Breast epithelium (tissue), 3 donors: ENCODE results near the gene PREPL.
A peak's percentile ranks its signal among the peaks of the same experiment; 100 is the strongest.

Source experiments
- CTCF ChIP-seq, 3 donors: fragments of 450-650 bp; IDR thresholded peaks; one replicate each; pipeline ENCODE4 v1.5.1; 2016 to 2017; ENCODE audit warnings: antibody characterized with exemption in 3 of 3, mild to moderate bottlenecking in 3 of 3, moderate library complexity in 3 of 3
- POLR2A ChIP-seq: fragments of 450-650 bp; IDR thresholded peaks from one replicate; pipeline ENCODE4 v1.6.1; 2016; ENCODE audit warnings: antibody characterized with exemption, mild to moderate bottlenecking, moderate library complexity
- POLR2AphosphoS5 ChIP-seq, 3 donors: sonication (generic); formaldehyde crosslinking; IDR thresholded peaks; one replicate each; pipeline ENCODE4 v1.6.1; 2017; ENCODE audit warnings: antibody characterized with exemption in 3 of 3

- TF ChIP-seq POLR2A (no peak), CTCF (IDR thresholded peaks at IDR 0.05) (peak in 1 of 3 donors; percentile 10), POLR2AphosphoS5 (IDR thresholded peaks at IDR 0.05) (no peak)
Observed at GRCh38 chr2:44295633-44296359, 65.5 kb downstream of the PREPL start.
